Testis (tissue), 3 donors: Measurements from ENCODE around the gene HOXB3. TPM values are rescaled to one million over a fixed set of nuclear protein-coding genes. Genes with fewer than 3 reads are reported as not detected.
A peak's percentile ranks its signal among the peaks of the same experiment; 100 is the strongest.

Source experiments
- DNase-seq: peaks from one replicate; pipeline ENCODE4 v3.0.0-alpha.2; 2019
- H3K27ac ChIP-seq, 2 donors: fragments of 200-600 bp; sonication (generic); one replicate each; pipeline ENCODE4 v1.5.1; 2019
- H3K27me3 ChIP-seq: fragments of 200-600 bp; sonication (generic); one replicate; pipeline ENCODE4 v1.5.1; 2019
- H3K36me3 ChIP-seq: fragments of 200-600 bp; sonication (generic); one replicate; pipeline ENCODE4 v1.5.1; 2017; ENCODE audit warnings: low read depth; ENCODE audit errors: missing control alignments
- H3K4me1 ChIP-seq: fragments of 200-600 bp; sonication (generic); one replicate; pipeline ENCODE4 v1.5.1; 2019
- H3K4me3 ChIP-seq, 2 donors: fragments of 200-600 bp; sonication (generic); one replicate each; pipeline ENCODE4 v1.5.1; 2017 to 2019
- H3K9me3 ChIP-seq: fragments of 200-600 bp; sonication (generic); one replicate; pipeline ENCODE4 v1.5.1; 2017
- POLR2A ChIP-seq: fragments of 450-650 bp; IDR thresholded peaks from one replicate; pipeline ENCODE4 v1.6.1; 2017; ENCODE audit warnings: antibody characterized with exemption, mild to moderate bottlenecking, moderate library complexity
- WGBS, 2 donors: methylation state at CpG; one replicate each; pipeline ENCODE4 v1.1.5; 2018; 5-methylcytosine and 5-hydroxymethylcytosine counted together
- intact Hi-C: fragments of 100-400 bp; cut with DNase I; formaldehyde crosslinking; loops from one replicate; pipeline ENCODE4 v1.15.1; 2023; ENCODE audit warnings: low total_unique reads
- polyA plus RNA-seq: library from polyadenylated mRNA; stranded (reverse); fragments of 350-450 nt; fragmentation: Illumina TruSeq; extraction: RNeasy Lipid Tissue Mini Kit (QIAGEN cat#74804); gene quantifications from one replicate; pipeline ENCODE4 v1.2.3, GENCODE V29; 2014; ENCODE audit warnings: low read depth, low replicate concordance; ENCODE audit not compliant: insufficient read depth
- total RNA-seq, 2 donors: library from RNA; depleted of rRNA; stranded (reverse); fragments of >200 nt; gene quantifications; one replicate each; pipeline ENCODE4 v1.2.3, GENCODE V29; 2016
- TF ChIP-seq, protein P1 (sequence below), 3 experiments: fragments of 450-650 bp in 2 of 3; fragments of 200-600 bp in 1 of 3; sonication (generic) in 1 of 3; IDR thresholded peaks; one replicate each; pipeline ENCODE4 v1.5.1; 2016 to 2019; ENCODE audit warnings: antibody characterized with exemption in 3 of 3, mild to moderate bottlenecking in 2 of 3, moderate library complexity in 1 of 3

Gene HOXB3
- total and polyA plus RNA-seq, 3 donors from 2014 or later, result 9.2 to 11.4 (median 10.6) TPM

DNA sequence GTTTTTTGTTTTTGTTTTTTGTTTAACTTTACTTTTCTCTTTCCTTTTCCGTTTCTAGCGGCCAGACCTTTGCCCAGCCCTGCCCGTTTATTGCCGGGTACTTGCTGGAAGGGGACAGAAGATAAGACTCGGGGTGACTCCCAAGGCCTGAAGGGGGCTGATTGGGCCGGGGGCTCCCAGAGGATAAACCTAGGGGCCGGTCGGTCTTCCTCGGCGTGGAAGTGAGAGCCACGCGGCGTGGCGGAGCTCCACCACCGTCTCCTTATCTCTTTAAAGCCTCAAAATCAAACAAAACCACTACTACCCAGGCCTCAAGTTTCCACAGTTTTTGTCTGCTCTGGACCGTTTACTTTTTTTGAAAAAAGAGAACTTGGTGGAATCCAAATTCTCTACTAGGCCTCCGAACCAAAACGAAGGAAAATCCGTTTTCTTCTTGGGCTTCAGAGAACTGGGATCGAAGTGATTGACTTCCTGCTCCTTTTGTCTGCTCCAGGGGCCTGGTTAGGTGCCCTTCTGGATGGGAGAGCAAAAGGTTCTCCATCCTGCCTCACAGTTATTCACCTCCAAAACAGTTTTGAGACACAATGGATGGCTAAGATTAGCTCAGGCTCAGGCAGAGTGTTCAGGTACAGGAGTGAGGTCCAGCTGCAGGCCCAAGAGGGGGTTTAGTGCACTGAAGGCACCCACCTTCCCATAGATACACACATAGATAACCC is 44.6 kb upstream of the HOXB3 start:
- Histone ChIP-seq H3K9me3 (no peaks in the 10 kb centered on the region), H3K4me1 (no peaks in the 10 kb centered on the region), H3K27ac (no peak overlapping the region), H3K27me3 (no peaks in the 10 kb centered on the region), H3K4me3 (no peak overlapping the region), H3K36me3 (no peaks in the 10 kb centered on the region)
- TF ChIP-seq POLR2A, result no peak
- TF ChIP-seq, protein P1, sequence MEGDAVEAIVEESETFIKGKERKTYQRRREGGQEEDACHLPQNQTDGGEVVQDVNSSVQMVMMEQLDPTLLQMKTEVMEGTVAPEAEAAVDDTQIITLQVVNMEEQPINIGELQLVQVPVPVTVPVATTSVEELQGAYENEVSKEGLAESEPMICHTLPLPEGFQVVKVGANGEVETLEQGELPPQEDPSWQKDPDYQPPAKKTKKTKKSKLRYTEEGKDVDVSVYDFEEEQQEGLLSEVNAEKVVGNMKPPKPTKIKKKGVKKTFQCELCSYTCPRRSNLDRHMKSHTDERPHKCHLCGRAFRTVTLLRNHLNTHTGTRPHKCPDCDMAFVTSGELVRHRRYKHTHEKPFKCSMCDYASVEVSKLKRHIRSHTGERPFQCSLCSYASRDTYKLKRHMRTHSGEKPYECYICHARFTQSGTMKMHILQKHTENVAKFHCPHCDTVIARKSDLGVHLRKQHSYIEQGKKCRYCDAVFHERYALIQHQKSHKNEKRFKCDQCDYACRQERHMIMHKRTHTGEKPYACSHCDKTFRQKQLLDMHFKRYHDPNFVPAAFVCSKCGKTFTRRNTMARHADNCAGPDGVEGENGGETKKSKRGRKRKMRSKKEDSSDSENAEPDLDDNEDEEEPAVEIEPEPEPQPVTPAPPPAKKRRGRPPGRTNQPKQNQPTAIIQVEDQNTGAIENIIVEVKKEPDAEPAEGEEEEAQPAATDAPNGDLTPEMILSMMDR (IDR thresholded peaks at IDR 0.05), result no peak
- WGBS, 2 donors, result 29 to 33% methylated on average over 20 of the region's 20 CpGs
- no peak for DNase-seq
- intact Hi-C loops, result no loop called here

DNA sequence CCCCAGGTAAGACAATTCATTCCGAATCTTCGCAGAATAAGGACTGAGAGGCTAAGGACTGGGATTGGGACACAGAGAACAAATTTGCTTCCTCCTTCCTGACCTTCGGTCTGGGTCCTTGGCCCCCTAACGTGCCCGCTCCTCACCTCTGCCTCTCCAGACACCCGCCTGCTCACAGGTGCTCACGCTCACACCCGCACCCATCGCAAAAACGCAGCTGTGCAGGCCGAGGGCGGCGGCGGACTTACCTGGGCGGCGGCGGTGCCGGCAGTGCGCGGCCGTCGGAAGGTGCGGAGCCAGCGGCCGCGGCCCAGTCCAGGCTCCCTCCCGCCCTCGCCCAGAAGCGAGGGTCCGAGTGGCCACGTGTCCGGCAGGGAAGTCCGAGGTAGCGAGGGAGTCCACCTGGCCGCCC is 43.2 kb upstream of the HOXB3 start:
- intact Hi-C loops, result no loop called here
- H3K4me1 ChIP-seq, result no peaks in the 10 kb centered on the region
- no peak overlapping the region for H3K27ac ChIP-seq
- peak overlapping the region; percentile 29 to 31 for H3K4me3 ChIP-seq
- no peaks in the 10 kb centered on the region for H3K36me3 ChIP-seq
- H3K27me3 ChIP-seq, result no peaks in the 10 kb centered on the region
- H3K9me3 ChIP-seq, result no peaks in the 10 kb centered on the region
- no peak for TF ChIP-seq POLR2A
- TF ChIP-seq, protein P1 (IDR thresholded peaks at IDR 0.05), result no peak
- WGBS, 2 donors, result 9 to 13% methylated on average over 27 to 35 of the region's 35 CpGs
- no peak for DNase-seq

DNA sequence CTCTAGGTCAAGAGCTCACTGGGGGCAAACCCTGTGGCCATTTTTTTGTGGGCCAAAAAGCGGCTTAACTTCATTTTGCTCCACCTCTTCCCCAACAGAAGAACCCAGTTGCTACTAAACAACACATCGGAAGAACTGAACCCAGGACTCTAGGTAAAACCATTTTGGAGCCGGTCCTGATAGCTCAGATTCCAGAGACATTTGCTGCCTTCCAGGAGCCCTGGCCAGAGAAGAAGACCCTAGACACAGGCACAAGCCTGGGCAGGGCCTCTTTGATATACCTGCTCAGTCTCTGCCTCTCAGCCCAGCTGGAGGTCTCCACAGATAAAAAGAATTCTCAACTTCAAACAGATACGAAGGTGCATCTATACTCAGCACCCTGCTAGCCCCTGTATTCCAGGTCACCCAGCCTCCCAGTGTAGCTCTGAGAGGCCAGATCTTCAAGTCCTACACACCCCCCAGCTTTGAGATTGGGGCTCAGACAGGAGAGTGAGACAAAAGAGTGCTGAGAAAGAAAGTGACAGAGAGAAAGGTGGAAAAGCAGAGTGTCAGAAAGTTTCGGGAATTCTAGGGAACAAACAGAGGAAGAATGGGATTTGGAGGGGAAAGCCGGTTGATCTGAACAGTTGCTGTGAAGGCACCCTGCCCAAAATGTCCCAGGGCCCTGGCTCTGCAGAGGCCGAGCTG is 42.7 kb upstream of the HOXB3 start:
- Histone ChIP-seq H3K36me3 (no peaks in the 10 kb centered on the region), H3K4me3 (no peak overlapping the region), H3K4me1 (no peaks in the 10 kb centered on the region), H3K27me3 (no peaks in the 10 kb centered on the region), H3K9me3 (no peaks in the 10 kb centered on the region), H3K27ac (no peak overlapping the region)
- TF ChIP-seq, protein P1 (IDR thresholded peaks at IDR 0.05), result no peak
- no peak for TF ChIP-seq POLR2A
- intact Hi-C loops, result no loop called here
- WGBS, 2 donors, result 26 to 29% methylated on average over 7 of the region's 7 CpGs
- no peak for DNase-seq

DNA sequence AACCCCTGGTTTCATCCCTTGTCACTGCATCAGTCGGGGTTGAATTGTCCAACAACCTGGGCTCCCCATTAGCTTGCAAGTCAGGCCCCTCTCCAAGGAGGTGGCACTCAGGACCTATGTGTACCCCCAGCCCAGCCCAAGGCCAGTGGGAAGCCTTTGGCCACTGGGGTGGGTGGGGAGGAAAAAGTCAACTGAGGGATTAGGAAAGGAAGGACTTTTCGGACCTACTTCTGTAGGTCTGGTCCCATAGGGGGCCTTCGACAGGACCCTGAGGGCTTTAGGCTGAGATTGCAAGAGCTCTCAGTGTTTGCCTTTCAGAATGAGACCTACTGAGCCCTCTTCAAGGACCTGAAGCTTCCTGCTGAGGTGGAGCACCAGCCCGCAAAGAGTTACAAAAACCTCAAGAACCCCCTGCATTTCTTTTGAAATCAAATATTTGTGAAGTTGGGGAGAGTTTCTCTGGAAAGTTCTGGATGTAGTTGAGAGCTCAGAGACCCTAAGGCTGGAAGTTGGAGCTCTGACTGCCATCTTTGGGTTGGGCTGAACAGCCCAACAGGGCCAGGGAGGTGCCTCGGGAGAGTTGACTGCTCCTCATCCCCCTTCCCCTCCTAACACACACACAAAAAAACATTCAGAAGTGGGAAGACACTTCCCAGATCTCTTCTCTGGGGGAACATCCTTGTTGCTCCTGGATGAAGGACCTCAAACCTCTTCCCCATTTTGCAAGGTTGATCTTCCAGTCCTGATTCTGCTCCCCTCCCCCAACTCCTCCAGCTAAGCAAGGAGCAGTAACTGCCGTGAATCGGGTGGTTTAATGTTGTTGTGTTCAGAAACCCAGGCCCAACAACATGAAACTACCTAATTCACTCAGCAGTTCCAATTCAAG is 41.9 kb upstream of the HOXB3 start:
- Histone ChIP-seq H3K27me3 (no peaks in the 10 kb centered on the region), H3K27ac (no peak overlapping the region), H3K4me3 (no peak overlapping the region), H3K4me1 (no peaks in the 10 kb centered on the region), H3K36me3 (no peaks in the 10 kb centered on the region), H3K9me3 (no peaks in the 10 kb centered on the region)
- intact Hi-C loops, result no loop called here
- WGBS, 2 donors, result 41 to 46% methylated on average over 7 of the region's 7 CpGs
- no peak for DNase-seq
- no peak for TF ChIP-seq POLR2A
- TF ChIP-seq, protein P1 (IDR thresholded peaks at IDR 0.05), result no peak
